ENCODE measurements around the gene OR52E6.

DNA sequence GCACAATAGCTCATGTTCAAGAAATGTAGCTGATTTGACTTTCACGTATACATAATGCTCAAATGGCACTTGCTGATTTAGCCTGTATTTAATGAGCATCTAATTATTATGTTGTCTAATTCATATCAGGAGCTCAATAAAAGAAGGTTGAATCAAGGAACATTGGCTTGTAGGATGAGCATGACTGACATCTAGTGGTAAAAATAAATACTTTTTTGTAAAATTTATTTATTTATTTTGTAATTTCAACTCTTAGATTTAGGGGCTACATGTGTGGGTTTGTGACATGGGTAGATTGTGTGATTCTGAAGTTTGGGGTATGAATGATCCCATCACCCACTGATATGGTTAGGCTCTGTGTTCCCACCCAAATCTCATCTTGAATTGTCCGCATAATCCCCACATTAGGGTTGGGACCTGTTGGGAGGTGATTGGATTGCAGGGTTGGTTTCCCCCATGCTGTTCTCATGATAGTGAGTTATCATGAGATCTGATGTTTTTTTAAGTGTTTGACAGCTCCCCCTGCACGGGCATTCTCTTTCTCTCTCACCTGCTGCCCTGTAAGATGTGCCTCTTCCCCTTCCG is 49.6 kb upstream of the OR52E6 start:
- TF ChIP-seq, protein P1, sequence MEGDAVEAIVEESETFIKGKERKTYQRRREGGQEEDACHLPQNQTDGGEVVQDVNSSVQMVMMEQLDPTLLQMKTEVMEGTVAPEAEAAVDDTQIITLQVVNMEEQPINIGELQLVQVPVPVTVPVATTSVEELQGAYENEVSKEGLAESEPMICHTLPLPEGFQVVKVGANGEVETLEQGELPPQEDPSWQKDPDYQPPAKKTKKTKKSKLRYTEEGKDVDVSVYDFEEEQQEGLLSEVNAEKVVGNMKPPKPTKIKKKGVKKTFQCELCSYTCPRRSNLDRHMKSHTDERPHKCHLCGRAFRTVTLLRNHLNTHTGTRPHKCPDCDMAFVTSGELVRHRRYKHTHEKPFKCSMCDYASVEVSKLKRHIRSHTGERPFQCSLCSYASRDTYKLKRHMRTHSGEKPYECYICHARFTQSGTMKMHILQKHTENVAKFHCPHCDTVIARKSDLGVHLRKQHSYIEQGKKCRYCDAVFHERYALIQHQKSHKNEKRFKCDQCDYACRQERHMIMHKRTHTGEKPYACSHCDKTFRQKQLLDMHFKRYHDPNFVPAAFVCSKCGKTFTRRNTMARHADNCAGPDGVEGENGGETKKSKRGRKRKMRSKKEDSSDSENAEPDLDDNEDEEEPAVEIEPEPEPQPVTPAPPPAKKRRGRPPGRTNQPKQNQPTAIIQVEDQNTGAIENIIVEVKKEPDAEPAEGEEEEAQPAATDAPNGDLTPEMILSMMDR (IDR thresholded peaks at IDR 0.05; ENCODE audit: insufficient read depth, low read length) = no peak
- TF ChIP-seq GABPA (IDR thresholded peaks at IDR 0.05; ENCODE audit: low read depth) (no peak), SPI1 (IDR thresholded peaks at IDR 0.05; ENCODE audit: borderline replicate concordance, low read depth) (no peak)
